ENCODE measurements around the gene IL20. TPM values are rescaled to one million over a fixed set of nuclear protein-coding genes. Genes with fewer than 3 reads are reported as not detected.

The IL20 gene
- total and polyA plus RNA-seq, 4 donors: 0.11 to 0.12 TPM; not detected in 2

- H3K27me3 ChIP-seq (ENCODE audit: control insufficient read depth in 3 of 3, insufficient read depth in 3 of 3, low read length in 2 of 3): no peaks in the 10 kb centered on the region
- 90 to 94% methylated on average over 4 of the region's 4 CpGs for WGBS, 2 donors
- no peaks in the 10 kb centered on the region for H3K4me1 ChIP-seq (ENCODE audit: control insufficient read depth in 5 of 5, insufficient read depth in 5 of 5, low read length in 5 of 5)
- no peak overlapping the region for H3K4me3 ChIP-seq
- no peaks in the 10 kb centered on the region for H3K36me3 ChIP-seq (ENCODE audit: control insufficient read depth in 4 of 4, insufficient read depth in 4 of 4, low read length in 4 of 4)
- ATAC-seq (ENCODE audit: insufficient read depth, low FRiP score) (no peak), DNase-seq (no peak)
- H3K27ac ChIP-seq (ENCODE audit: low read depth in 1 of 2, low read length in 1 of 2): no peak overlapping the region
- TF ChIP-seq CTCF (IDR thresholded peaks at IDR 0.05; ENCODE audit: control extremely low read depth, extremely low read depth): no peak
- no peaks in the 10 kb centered on the region for H3K9me3 ChIP-seq (ENCODE audit: control insufficient read depth in 4 of 4, insufficient read depth in 3 of 4, low read length in 3 of 4)
- no peak overlapping the region for H3K9ac ChIP-seq (ENCODE audit: insufficient read depth in 1 of 2, low read length in 2 of 2)
These were observed 26.3 kb upstream of the IL20 start for GRCh38 chr1:206839006-206839560.

- Histone ChIP-seq H3K4me1 (ENCODE audit: control insufficient read depth in 5 of 5, insufficient read depth in 5 of 5, low read length in 5 of 5) (no peaks in the 10 kb centered on the region), H3K27me3 (ENCODE audit: control insufficient read depth in 3 of 3, insufficient read depth in 3 of 3, low read length in 2 of 3) (no peaks in the 10 kb centered on the region), H3K27ac (ENCODE audit: low read depth in 1 of 2, low read length in 1 of 2) (no peak overlapping the region), H3K36me3 (ENCODE audit: control insufficient read depth in 4 of 4, insufficient read depth in 4 of 4, low read length in 4 of 4) (no peaks in the 10 kb centered on the region), H3K9me3 (ENCODE audit: control insufficient read depth in 4 of 4, insufficient read depth in 3 of 4, low read length in 3 of 4) (no peaks in the 10 kb centered on the region), H3K9ac (ENCODE audit: insufficient read depth in 1 of 2, low read length in 2 of 2) (no peak overlapping the region), H3K4me3 (no peak overlapping the region)
- 90 to 94% methylated on average over 7 of the region's 7 CpGs for WGBS, 2 donors
- no peak for ATAC-seq (ENCODE audit: insufficient read depth, low FRiP score)
- DNase-seq: no peak
- TF ChIP-seq CTCF (IDR thresholded peaks at IDR 0.05; ENCODE audit: control extremely low read depth, extremely low read depth): no peak
These were observed 25.6 kb upstream of the IL20 start for GRCh38 chr1:206839857-206840256.

GRCh38 chr1:206841609-206842323, 23.7 kb upstream of the IL20 start:
- no peak overlapping the region for H3K4me3 ChIP-seq
- H3K27me3 ChIP-seq (ENCODE audit: control insufficient read depth in 3 of 3, insufficient read depth in 3 of 3, low read length in 2 of 3): no peaks in the 10 kb centered on the region
- no peaks in the 10 kb centered on the region for H3K9me3 ChIP-seq (ENCODE audit: control insufficient read depth in 4 of 4, insufficient read depth in 3 of 4, low read length in 3 of 4)
- H3K4me1 ChIP-seq (ENCODE audit: control insufficient read depth in 5 of 5, insufficient read depth in 5 of 5, low read length in 5 of 5): no peaks in the 10 kb centered on the region
- no peak overlapping the region for H3K9ac ChIP-seq (ENCODE audit: insufficient read depth in 1 of 2, low read length in 2 of 2)
- no peak overlapping the region for H3K27ac ChIP-seq (ENCODE audit: low read depth in 1 of 2, low read length in 1 of 2)
- DNase-seq: no peak
- H3K36me3 ChIP-seq (ENCODE audit: control insufficient read depth in 4 of 4, insufficient read depth in 4 of 4, low read length in 4 of 4): no peaks in the 10 kb centered on the region
- 93 to 95% methylated on average over 7 of the region's 7 CpGs for WGBS, 2 donors
- no peak for TF ChIP-seq CTCF (IDR thresholded peaks at IDR 0.05; ENCODE audit: control extremely low read depth, extremely low read depth)
- no peak for ATAC-seq (ENCODE audit: insufficient read depth, low FRiP score)

All from lung (tissue), 12 donors.